HL-60 (cell line): ENCODE data around the gene BABAM2.

Experiments used
- CTCF ChIP-seq: IDR thresholded peaks from one replicate; pipeline ENCODE4 v1.5.1; 2011; ENCODE audit warnings: low read length, control low read depth, inconsistent platforms; ENCODE audit not compliant: insufficient read depth
- POLR2AphosphoS5 ChIP-seq: IDR thresholded peaks from 2 replicates; pipeline ENCODE4 v1.6.1; 2012; ENCODE audit warnings: low read depth

- TF ChIP-seq CTCF = no peak
- TF ChIP-seq POLR2AphosphoS5 = no peak
Observed at GRCh38 chr2:28225473-28226080, 335.0 kb downstream of the BABAM2 start.
